A549 treated with DMSO at 1 μM for 4 hours (cell line): ENCODE results near the gene RLN1. TPM values are rescaled to one million over a fixed set of nuclear protein-coding genes. Genes with fewer than 3 reads are reported as not detected.

ENCODE experiments used
- total RNA-seq: library from RNA; stranded (reverse); fragments of 200-300 nt; extraction: Qiagen RNA extraction; gene quantifications from 5 replicates; pipeline ENCODE4 v1.2.3, GENCODE V29; 2022; ENCODE audit warnings: low read depth

Gene RLN1
- total RNA-seq = not detected in 5 replicates

DNA sequence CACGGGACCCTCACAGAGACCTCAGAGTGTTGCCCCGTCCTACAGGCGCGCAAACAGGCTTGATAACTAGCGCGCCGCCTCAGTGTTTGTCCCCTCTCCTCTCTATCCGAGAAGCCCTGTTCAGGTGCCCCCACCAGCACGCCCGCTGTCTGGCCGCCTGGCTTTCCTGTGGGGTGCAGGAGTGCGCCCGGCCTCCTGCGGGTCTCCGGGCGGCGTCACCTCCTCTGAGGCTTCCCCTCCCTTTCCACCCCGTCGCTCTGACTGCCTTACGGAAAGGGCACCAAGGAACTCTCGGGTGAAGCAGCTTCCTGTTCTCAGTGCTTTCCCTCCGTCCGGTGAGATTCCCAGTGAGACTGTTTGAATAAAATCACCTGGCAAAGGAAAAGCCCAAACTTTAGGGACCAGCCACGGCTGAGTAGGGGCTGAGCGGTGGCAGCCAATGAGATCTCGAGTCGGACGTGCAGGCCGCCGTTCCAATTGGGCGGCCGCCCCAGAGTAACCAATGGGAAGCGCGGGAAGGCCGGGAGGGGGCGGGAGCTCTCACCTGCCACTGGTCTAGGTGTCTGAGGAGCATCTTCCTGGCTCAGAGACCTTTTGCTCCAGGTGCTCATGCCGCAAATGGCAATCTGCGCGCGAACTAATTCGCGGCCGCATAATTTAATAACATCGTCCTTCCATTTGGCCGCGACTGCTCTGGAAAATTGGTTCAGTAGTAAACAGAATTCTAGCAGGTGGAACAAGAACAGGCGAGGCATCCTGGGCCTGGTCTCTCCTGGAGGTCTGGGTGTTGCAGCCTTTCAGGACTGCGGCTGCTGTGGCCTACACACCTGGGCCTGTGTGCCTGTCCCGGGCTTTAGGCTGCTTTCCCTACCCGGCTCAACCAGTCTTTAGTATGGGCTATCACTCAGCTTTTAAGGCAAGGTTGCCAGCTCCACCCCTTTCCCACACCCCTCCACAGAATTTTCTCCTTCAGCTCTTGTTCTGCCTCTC, at the start of gene RLN1:
TSS of gene RLN1 (minus strand) at position 885 of the 990 bp plus-strand sequence. CDS start at position 755, 130 bp downstream.

DNA sequence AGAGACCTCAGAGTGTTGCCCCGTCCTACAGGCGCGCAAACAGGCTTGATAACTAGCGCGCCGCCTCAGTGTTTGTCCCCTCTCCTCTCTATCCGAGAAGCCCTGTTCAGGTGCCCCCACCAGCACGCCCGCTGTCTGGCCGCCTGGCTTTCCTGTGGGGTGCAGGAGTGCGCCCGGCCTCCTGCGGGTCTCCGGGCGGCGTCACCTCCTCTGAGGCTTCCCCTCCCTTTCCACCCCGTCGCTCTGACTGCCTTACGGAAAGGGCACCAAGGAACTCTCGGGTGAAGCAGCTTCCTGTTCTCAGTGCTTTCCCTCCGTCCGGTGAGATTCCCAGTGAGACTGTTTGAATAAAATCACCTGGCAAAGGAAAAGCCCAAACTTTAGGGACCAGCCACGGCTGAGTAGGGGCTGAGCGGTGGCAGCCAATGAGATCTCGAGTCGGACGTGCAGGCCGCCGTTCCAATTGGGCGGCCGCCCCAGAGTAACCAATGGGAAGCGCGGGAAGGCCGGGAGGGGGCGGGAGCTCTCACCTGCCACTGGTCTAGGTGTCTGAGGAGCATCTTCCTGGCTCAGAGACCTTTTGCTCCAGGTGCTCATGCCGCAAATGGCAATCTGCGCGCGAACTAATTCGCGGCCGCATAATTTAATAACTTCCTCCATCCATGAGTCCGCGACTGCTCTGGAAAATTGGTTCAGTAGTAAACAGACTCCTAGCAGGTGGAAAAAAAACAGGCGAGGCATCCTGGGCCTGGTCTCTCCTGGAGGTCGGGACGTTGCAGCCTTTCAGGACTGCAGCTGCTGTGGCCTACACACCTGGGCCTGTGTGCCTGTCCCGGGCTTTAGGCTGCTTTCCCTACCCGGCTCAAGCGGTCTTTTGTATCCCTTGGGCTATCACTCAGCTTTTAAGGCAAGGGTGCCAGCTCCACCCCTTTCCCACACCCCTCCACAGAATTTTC, 35.6 kb downstream of the RLN1 start, which contains the start of gene RLN2:
TSS of gene RLN2 (minus strand) at position 877 of the 956 bp plus-strand sequence. CDS start at position 741, 136 bp downstream.

Other genes starting within 250 kb of the RLN1 start
- not detected in 5 replicates for gene INSL6, start 154.2 kb downstream of the RLN1 start, total RNA-seq
- gene INSL4, start 108.5 kb downstream of the RLN1 start, total RNA-seq = 15.5 to 19.2 TPM (median 18.0 TPM) in 5 replicates
- gene RLN2, start 35.2 kb downstream of the RLN1 start, total RNA-seq = 0.19 to 0.47 TPM (median 0.24 TPM) in 4 of 5 replicates, not detected in the other
- 23.2 to 29.4 TPM (median 25.2 TPM) in 5 replicates for gene PLGRKT, start 98.0 kb upstream of the RLN1 start, total RNA-seq
- 1.9 to 3.1 TPM (median 2.8 TPM) in 5 replicates for gene CD274, start 110.7 kb upstream of the RLN1 start, total RNA-seq
- 0.25 to 0.63 TPM (median 0.39 TPM) in 5 replicates for gene PDCD1LG2, start 170.7 kb upstream of the RLN1 start, total RNA-seq